DMS153 (cell line): ENCODE results near the gene GATAD2B.
"Not testable (repeated sequence)": the region's sequence is repeated elsewhere in the genome, so short reads cannot be mapped to it uniquely, and the experiment has no call there.

Experiments used
- DNase-seq: peaks from one replicate; lab custom pipeline; 2025; lab: John Stamatoyannopoulos, UW

GATAD2B gene

GRCh38 chr1:153929981-153930948, 7.5 kb upstream of the GATAD2B start:
- no peak for DNase-seq

- DNase-seq: no peak
Measured at GRCh38 chr1:153929426-153929825, 6.7 kb upstream of the GATAD2B start.

GRCh38 chr1:153928791-153929341, 6.1 kb upstream of the GATAD2B start:
- no peak for DNase-seq

- no peak for DNase-seq
Measured at GRCh38 chr1:153928245-153928644, 5.5 kb upstream of the GATAD2B start.

- DNase-seq: no peak
Measured at GRCh38 chr1:153926405-153926804, 3.6 kb upstream of the GATAD2B start.

- no peak for DNase-seq
Measured at GRCh38 chr1:153922076-153922971, 448 bp downstream of the GATAD2B start.

- DNase-seq: no peak
Measured at GRCh38 chr1:153921803-153922075, 1.0 kb downstream of the GATAD2B start.

GRCh38 chr1:153921080-153921802, 1.5 kb downstream of the GATAD2B start:
- DNase-seq: no peak

- DNase-seq: no peak
Measured at GRCh38 chr1:153919876-153920852, 2.6 kb downstream of the GATAD2B start.

- no peak for DNase-seq
Measured at GRCh38 chr1:153916297-153916696, 6.5 kb downstream of the GATAD2B start.

GRCh38 chr1:153912349-153912748, 10.4 kb downstream of the GATAD2B start:
- DNase-seq: no peak

GRCh38 chr1:153910560-153910959, 12.2 kb downstream of the GATAD2B start:
- DNase-seq: not testable (repeated sequence)

- DNase-seq: no peak
Measured at GRCh38 chr1:153908071-153908470, 14.7 kb downstream of the GATAD2B start.

GRCh38 chr1:153907134-153907533, 15.6 kb downstream of the GATAD2B start:
- DNase-seq: no peak

GRCh38 chr1:153906396-153906795, 16.4 kb downstream of the GATAD2B start:
- no peak for DNase-seq

- DNase-seq: not testable (repeated sequence)
Measured at GRCh38 chr1:153905908-153906307, 16.9 kb downstream of the GATAD2B start.

- no peak for DNase-seq
Measured at GRCh38 chr1:153903841-153904455, 18.8 kb downstream of the GATAD2B start.

GRCh38 chr1:153899509-153899908, 23.3 kb downstream of the GATAD2B start:
- no peak for DNase-seq

- DNase-seq: not testable (repeated sequence)
Measured at GRCh38 chr1:153895866-153896265, 26.9 kb downstream of the GATAD2B start.

- not testable (repeated sequence) for DNase-seq
Measured at GRCh38 chr1:153891042-153891441, 31.7 kb downstream of the GATAD2B start.
